HG03342 (cell line): ENCODE measurements around the gene KCTD7.
A peak's percentile ranks its signal among the peaks of the same experiment; 100 is the strongest.
"Not testable (repeated sequence)": the region's sequence is repeated elsewhere in the genome, so short reads cannot be mapped to it uniquely, and the experiment has no call there.

Source experiments
- ATAC-seq: cut with Tn5 transposase; IDR thresholded peaks from one replicate; pipeline ENCODE4 v1.9.1; 2021; ENCODE audit warnings: mild to moderate bottlenecking, moderate library complexity; ENCODE audit not compliant: unreplicated experiment

The KCTD7 gene

DNA sequence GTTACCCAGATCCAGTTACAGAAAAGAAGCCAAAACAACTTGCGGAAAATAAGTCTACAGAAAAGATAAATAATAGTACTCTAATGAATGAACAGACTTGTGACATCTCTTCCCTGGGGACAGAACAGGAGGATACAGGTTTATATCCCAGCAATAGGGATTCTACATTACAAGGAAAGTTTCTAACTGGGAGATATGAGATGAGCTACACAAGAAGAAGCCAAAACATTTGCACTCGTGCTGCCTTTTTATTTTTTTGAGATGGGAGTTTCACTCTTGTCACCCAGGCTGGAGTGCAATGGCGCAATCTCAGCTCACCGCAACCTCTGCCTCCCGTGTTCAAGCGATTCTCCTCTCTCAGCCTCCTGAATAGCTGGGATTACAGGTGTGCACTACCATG is 22.3 kb downstream of the KCTD7 start:
- not testable (repeated sequence) for ATAC-seq

DNA sequence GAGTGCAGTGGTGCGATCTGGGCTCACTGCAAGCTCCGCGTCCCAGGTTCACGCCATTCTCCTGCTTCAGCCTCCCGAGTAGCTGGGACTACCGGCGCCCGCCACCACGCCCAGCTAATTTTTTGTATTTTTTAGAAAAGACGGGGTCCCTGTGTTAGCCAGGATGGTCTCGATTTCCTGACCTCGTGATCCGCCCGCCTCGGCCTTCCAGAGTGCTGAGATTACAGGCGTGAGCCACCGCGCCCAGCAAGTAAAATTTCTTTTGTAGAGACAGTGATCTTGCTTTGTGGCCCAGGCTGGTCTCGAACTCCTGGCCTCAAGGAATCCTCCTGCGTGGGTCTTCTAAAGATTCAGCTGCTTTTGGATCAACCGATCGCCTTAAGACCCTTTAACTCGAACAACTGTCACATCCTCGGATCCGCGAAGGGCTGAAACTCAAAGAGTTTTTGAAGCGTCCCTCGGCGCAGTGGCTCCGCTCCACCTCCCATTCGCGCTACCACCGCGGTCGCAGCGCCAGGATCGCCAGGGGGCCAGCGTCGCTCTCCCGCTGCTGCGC is 25.1 kb downstream of the KCTD7 start:
- ATAC-seq: peak; percentile 1

- peak; percentile 93 for ATAC-seq
These were observed 25.8 kb downstream of the KCTD7 start for GRCh38 chr7:66654275-66655112.

DNA sequence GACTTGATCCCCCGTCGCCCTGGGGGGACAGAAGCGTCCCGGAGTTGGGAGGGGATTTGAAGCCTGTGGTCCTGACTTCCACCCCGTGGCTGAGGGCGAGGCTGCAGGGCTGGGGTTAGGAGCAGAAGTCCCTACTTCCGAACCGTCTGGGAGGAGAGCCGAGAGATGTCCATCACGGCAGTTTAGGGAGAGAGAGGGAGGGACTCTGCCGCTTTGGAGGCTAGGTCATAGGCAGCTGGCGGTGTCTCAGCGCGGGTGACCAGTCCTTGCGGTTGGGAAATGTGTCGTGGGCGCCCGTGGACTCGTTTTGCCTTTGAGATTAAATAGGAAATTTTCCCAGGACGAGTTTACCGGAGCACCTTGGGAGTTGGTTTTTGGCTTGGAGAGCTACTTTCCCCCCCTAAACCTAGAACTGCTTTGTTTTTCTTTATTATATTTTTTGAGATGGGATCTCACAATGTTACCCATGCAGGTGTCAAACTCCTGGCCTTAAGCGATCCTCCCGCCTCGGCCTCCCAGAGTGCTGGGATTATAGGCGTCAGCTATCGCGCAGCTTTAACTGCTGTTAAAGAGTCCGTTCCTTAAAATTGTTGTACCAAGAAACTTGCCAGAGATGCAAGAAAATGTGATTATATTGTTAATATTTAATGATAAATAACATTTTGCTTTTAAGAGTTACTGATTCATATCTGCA is 26.6 kb downstream of the KCTD7 start:
- ATAC-seq: peak; percentile 5

GRCh38 chr7:66655826-66656485 is 27.3 kb downstream of the KCTD7 start:
- not testable (repeated sequence) for ATAC-seq

GRCh38 chr7:66657798-66658197 is 29.1 kb downstream of the KCTD7 start:
- ATAC-seq: no peak

DNA sequence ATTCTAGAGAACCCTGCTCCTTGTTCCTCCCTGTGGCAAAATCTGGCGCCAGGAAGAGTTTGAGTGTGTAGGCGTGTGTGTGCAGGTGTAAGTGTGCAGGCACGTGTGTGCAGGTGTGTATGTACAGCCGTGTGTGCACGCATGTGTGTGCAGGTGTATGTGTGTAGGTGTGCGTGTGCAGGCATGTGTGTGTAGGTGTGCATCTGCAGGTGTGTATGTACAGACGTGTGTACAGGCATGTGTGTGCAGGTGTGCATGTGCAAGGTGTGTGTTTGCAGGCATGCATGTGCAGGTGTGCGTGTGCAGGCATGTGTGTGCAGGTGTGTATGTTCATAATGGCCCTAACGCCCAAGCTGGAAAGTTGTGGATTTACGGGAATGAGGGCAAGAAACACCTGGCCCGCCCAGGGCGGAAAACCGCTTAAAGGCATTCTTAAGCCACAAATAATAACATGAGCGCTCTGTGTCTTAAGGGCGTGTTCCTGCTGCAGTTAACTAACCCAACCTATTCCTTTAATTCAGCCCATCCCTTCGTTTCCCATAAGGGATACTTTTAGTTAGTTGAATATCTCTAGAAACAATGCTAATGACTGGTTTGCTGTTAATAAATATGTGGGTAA is 34.1 kb downstream of the KCTD7 start:
- ATAC-seq: no peak

- ATAC-seq: no peak
These were observed 36.1 kb downstream of the KCTD7 start for GRCh38 chr7:66664590-66665293.

- no peak for ATAC-seq
These were observed 37.8 kb downstream of the KCTD7 start for GRCh38 chr7:66666313-66666952.

- ATAC-seq: no peak
These were observed 38.5 kb downstream of the KCTD7 start for GRCh38 chr7:66667023-66667728.

- ATAC-seq: no peak
These were observed 39.4 kb downstream of the KCTD7 start for GRCh38 chr7:66668112-66668511.

DNA sequence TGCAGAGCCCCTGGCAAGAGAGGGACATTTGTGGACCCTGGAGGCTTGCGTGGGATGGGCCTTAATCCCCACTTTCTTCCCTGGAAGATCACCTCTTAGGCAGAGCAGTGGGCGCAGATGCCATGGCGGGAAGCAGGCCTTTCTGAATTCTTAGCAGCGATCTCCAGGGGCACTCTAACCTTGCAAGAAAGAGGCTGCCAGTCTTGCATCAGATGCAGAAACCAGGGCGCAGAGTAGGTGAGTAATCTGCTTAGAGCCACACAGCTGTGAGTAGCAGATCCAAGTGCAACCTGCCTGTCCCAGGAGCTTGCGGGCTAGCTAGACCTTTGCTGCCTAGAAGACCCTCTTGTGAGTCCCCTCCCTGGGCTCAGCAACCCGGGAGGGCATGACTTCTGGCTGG is 40.0 kb downstream of the KCTD7 start:
- ATAC-seq: no peak

DNA sequence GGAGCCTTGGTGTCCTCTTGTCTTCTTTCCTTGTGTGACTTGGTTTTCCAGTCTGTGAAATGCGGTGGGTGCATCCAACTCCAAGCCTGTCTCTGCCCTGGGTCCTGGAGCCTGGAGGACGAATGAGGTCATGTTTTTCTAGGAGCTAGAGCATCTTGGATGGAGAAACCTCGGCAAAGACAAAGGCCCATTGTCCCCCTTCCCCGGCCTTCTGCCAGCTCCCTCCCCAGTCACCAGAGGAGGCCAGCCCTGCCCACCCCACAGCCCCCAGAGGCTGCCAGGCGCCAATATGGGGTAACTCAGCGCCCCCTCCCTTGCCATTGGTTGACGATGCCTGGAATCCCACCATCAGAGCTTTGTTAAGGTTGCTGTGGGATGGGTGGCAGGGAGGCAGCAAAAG is 40.4 kb downstream of the KCTD7 start:
- ATAC-seq: no peak

DNA sequence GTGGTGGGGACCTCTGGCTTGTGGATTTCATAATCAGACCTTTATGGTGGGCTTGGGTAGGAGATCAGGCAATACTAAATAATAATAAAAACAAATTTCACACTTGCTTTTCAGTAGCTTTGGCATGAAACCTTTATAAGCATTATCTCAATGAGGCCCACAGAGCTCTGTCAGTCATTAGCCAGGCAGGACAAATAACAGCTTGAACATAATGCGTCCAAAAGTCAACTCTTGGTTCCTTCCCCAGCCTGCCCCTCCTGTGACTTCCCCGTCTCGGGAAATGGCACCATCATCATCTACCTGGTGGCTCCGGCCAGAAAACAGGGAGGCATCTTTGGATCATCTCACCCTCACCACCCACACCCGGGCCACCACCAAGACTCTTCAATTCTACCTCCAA is 40.8 kb downstream of the KCTD7 start:
- ATAC-seq: no peak

GRCh38 chr7:66671034-66671433 is 42.4 kb downstream of the KCTD7 start:
- no peak for ATAC-seq

DNA sequence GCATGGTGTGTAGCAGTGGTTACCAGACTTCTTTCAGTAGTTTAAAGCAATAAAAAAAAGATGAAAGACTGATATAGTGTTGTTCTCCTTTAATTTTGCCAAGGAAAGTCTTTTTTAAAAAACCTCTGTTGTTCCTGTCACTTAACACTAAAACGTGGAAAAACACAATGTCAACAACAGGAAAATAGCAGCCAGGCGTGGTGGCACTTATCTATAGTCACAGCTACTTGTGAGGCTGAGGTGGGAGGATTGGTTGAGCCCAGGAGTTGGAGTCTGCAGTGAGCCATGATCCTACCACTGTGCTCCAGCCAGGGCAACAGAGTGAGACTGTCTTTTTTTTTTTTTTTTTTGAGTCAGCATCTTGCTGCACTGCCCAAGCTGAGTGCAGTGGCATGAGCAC is 42.8 kb downstream of the KCTD7 start:
- ATAC-seq: not testable (repeated sequence)

GRCh38 chr7:66672432-66673123 is 43.9 kb downstream of the KCTD7 start:
- not testable (repeated sequence) for ATAC-seq

DNA sequence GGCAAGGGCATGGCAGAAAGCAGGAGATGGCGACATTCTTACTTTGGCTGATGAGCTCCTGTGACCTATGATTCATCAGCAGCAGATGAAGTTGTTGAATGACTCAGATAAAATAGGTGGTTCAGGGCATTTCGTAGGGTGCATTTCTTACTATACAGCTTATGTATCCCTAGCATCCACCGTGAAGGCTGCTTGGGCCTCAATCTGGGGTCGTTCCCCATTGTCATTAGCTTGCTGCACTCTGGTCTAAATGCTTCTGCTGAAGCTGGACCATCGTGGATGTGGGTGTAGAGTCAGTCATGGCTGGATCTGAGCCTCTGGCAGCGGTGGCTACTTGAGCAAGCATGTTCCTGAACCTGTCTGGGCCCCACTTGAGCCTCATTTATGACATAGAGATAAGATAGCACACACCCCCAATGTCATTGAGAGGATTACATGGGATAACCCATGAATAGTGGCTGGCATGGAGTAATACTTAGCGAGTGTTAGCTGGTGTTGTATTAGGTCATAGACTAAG is 44.5 kb downstream of the KCTD7 start:
- ATAC-seq: not testable (repeated sequence)
